ENCODE results near the gene AKAP7.

DNA sequence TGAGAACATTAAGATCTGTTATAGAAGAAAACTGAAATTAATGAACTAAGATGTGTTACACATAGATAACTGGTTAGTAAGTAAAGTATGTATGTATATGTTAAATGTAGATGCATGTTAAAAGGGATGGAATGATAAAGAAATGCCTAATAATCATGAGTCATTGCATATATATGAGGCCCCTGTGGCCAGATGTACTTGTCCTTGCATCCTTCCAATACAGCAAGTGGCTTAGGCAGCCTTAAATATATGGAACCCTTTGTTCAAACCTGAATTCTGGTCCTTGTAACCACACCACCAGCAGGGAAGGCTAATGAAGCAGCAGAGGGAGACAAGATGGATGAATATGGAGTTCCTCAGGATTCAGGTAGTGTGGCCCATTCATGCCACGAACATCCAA lies 9.8 kb upstream of the AKAP7 start:
- TF ChIP-seq, protein P1, sequence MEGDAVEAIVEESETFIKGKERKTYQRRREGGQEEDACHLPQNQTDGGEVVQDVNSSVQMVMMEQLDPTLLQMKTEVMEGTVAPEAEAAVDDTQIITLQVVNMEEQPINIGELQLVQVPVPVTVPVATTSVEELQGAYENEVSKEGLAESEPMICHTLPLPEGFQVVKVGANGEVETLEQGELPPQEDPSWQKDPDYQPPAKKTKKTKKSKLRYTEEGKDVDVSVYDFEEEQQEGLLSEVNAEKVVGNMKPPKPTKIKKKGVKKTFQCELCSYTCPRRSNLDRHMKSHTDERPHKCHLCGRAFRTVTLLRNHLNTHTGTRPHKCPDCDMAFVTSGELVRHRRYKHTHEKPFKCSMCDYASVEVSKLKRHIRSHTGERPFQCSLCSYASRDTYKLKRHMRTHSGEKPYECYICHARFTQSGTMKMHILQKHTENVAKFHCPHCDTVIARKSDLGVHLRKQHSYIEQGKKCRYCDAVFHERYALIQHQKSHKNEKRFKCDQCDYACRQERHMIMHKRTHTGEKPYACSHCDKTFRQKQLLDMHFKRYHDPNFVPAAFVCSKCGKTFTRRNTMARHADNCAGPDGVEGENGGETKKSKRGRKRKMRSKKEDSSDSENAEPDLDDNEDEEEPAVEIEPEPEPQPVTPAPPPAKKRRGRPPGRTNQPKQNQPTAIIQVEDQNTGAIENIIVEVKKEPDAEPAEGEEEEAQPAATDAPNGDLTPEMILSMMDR (conservative IDR thresholded peaks at IDR 0.05; ENCODE audit: low read length) = no peak
- TF ChIP-seq EZH2phosphoT487 (IDR thresholded peaks at IDR 0.05; ENCODE audit: borderline replicate concordance) = no peak
